HepG2 (cell line): ENCODE data around the gene VMO1. TPM values are rescaled to one million over a fixed set of nuclear protein-coding genes. Genes with fewer than 3 reads are reported as not detected.

Source experiments
- HNF4A ChIP-seq: sonication (generic); formaldehyde crosslinking; IDR thresholded peaks from 2 replicates; pipeline ENCODE4 v1.4.0; 2020; ENCODE audit warnings: missing genetic modification reagents
- HNRNPUL1 ChIP-seq: fragments of 200-400 bp; formaldehyde crosslinking; IDR thresholded peaks from 2 replicates; pipeline ENCODE4 v1.6.1; 2017; ENCODE audit warnings: low read depth, mild to moderate bottlenecking, low read length, moderate library complexity
- KDM2A ChIP-seq: sonication (generic); formaldehyde crosslinking; IDR thresholded peaks from 2 replicates; pipeline ENCODE4 v1.4.0; 2020; ENCODE audit warnings: low read depth, missing genetic modification reagents, borderline replicate concordance
- MED8 ChIP-seq: sonication (generic); formaldehyde crosslinking; IDR thresholded peaks from 2 replicates; pipeline ENCODE4 v1.8.1; 2023; ENCODE audit warnings: mild to moderate bottlenecking, missing genetic modification reagents; ENCODE audit not compliant: insufficient replicate concordance
- MYC ChIP-seq: sonication (generic); formaldehyde crosslinking; IDR thresholded peaks from 2 replicates; pipeline ENCODE4 v1.9.0; 2021; ENCODE audit warnings: missing genetic modification reagents, borderline replicate concordance
- NFKB2 ChIP-seq: sonication (generic); formaldehyde crosslinking; IDR thresholded peaks from 2 replicates; pipeline ENCODE4 v1.4.0; 2020; ENCODE audit warnings: missing genetic modification reagents, borderline replicate concordance
- RARA ChIP-seq: IDR thresholded peaks from 2 replicates; pipeline ENCODE4 v1.6.1; 2016; ENCODE audit warnings: missing genetic modification reagents, missing compliant biosample characterization
- RCOR2 ChIP-seq: IDR thresholded peaks from 2 replicates; pipeline ENCODE4 v1.6.1; 2016; ENCODE audit warnings: missing biosample characterization, missing genetic modification reagents
- RXRB ChIP-seq: IDR thresholded peaks from 2 replicates; pipeline ENCODE4 v1.6.1; 2016; ENCODE audit warnings: borderline replicate concordance, missing genetic modification reagents, missing compliant biosample characterization
- SP2 ChIP-seq: sonication (generic); formaldehyde crosslinking; IDR thresholded peaks from 2 replicates; pipeline ENCODE4 v1.5.1; 2020; ENCODE audit warnings: mild to moderate bottlenecking, missing genetic modification reagents
- TAF1 ChIP-seq: sonication (generic); formaldehyde crosslinking; IDR thresholded peaks from 2 replicates; pipeline ENCODE4 v1.4.0; 2020; ENCODE audit warnings: missing genetic modification reagents
- ZNF121 ChIP-seq: sonication (generic); formaldehyde crosslinking; IDR thresholded peaks from 2 replicates; pipeline ENCODE4 v1.5.0; 2020; ENCODE audit warnings: mild to moderate bottlenecking, missing genetic modification reagents
- ZNF510 ChIP-seq: sonication (generic); formaldehyde crosslinking; IDR thresholded peaks from 2 replicates; pipeline ENCODE4 v1.4.0; 2020; ENCODE audit warnings: low read depth, mild to moderate bottlenecking, missing genetic modification reagents
- ZNF652 ChIP-seq: IDR thresholded peaks from 2 replicates; pipeline ENCODE4 v1.6.1; 2016; ENCODE audit warnings: low read depth, borderline replicate concordance
- ZSCAN25 ChIP-seq: sonication (generic); formaldehyde crosslinking; IDR thresholded peaks from 2 replicates; pipeline ENCODE4 v1.8.0; 2022; ENCODE audit warnings: mild to moderate bottlenecking, missing genetic modification reagents
- polyA plus RNA-seq, 8 experiments: library from polyadenylated mRNA; depleted of rRNA in 3 of 8; stranded (reverse) in 7 of 8; unstranded in 1 of 8; fragments of >200 nt; fragmentation: Illumina TruSeq in 4 of 8; extraction: Trizol in 4 of 8; gene quantifications; 2 replicates each; pipeline versions ENCODE4 v1.2.1 to v1.2.3, GENCODE V29; 2011 to 2016; ENCODE audit warnings: low read depth in 4 of 8, missing spikeins in 1 of 8, mixed read lengths in 1 of 8; ENCODE audit not compliant: insufficient read depth in 1 of 8
- total RNA-seq, 5 experiments: library from RNA; depleted of rRNA; stranded (reverse); fragments of >200 nt; fragmentation: Illumina TruSeq; extraction: Trizol; gene quantifications; 2 replicates each; pipeline ENCODE4 v1.2.3, GENCODE V29; 2016; ENCODE audit warnings: low read depth in 1 of 5
- TF ChIP-seq, protein P1 (sequence below): sonication (generic); formaldehyde crosslinking; IDR thresholded peaks from 2 replicates; pipeline ENCODE4 v1.5.1; 2020; ENCODE audit warnings: missing genetic modification reagents, mild to moderate bottlenecking, borderline replicate concordance
- TF ChIP-seq, protein P2 (sequence below): IDR thresholded peaks from 2 replicates; pipeline ENCODE4 v1.6.1; 2016; ENCODE audit warnings: mild to moderate bottlenecking
- TF ChIP-seq, protein P3 (sequence below): sonication (generic); formaldehyde crosslinking; IDR thresholded peaks from 2 replicates; pipeline ENCODE4 v1.9.0; 2021; ENCODE audit warnings: missing genetic modification reagents, borderline replicate concordance
- TF ChIP-seq, protein P4 (sequence below): sonication (generic); formaldehyde crosslinking; IDR thresholded peaks from 2 replicates; pipeline ENCODE4 v1.4.0; 2020; ENCODE audit warnings: missing genetic modification reagents
- TF ChIP-seq, protein P5 (sequence below): sonication (generic); formaldehyde crosslinking; IDR thresholded peaks from 2 replicates; pipeline ENCODE4 v1.8.0; 2022; ENCODE audit warnings: low read depth, missing genetic modification reagents

Gene VMO1
- total and polyA plus RNA-seq, 2 of the 13 experiments (the other 11 are each of a cell fraction or from before 2014, with no cell fraction given): not detected

DNA sequence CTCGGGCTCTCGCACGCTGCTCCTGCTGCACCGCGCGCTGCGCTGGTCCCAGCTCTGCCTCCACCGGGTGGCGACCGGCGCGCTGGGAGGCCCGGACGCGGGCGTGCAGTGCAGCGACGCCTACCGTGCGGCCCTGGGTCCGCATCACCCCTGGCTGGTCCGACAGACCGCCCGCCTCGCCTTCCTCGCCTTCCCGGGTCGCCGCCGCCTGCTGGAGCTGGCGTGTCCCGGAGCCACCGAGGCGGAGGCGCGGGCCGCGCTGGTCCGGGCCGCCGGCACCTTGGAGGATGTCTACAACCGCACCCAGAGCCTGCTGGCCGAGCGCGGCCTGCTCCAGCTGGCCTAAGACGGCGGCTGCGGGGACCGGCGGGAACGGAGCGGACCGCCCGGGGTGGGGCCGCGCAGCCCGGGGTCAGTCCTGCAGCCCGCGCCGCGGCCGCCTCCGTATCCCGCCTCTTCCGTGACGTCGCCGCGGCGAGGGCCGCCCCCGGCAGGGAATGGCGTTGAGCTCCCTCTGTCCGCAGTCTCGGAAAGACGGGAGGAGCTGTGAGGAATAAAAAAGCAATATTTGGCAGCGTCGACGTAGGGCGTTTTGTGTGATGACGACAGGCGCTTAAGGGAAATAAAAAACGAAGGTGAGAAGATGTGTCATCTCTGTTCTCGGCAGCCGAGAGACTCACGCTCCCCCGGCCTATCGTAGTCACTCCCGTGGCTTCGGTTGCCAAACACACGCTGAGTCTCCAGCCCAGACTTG lies 4.0 kb upstream of the VMO1 start (continued):
- TF ChIP-seq, protein P1, sequence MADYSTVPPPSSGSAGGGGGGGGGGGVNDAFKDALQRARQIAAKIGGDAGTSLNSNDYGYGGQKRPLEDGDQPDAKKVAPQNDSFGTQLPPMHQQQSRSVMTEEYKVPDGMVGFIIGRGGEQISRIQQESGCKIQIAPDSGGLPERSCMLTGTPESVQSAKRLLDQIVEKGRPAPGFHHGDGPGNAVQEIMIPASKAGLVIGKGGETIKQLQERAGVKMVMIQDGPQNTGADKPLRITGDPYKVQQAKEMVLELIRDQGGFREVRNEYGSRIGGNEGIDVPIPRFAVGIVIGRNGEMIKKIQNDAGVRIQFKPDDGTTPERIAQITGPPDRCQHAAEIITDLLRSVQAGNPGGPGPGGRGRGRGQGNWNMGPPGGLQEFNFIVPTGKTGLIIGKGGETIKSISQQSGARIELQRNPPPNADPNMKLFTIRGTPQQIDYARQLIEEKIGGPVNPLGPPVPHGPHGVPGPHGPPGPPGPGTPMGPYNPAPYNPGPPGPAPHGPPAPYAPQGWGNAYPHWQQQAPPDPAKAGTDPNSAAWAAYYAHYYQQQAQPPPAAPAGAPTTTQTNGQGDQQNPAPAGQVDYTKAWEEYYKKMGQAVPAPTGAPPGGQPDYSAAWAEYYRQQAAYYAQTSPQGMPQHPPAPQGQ (CRISPR knock-in tag): no peak
- TF ChIP-seq, protein P2, sequence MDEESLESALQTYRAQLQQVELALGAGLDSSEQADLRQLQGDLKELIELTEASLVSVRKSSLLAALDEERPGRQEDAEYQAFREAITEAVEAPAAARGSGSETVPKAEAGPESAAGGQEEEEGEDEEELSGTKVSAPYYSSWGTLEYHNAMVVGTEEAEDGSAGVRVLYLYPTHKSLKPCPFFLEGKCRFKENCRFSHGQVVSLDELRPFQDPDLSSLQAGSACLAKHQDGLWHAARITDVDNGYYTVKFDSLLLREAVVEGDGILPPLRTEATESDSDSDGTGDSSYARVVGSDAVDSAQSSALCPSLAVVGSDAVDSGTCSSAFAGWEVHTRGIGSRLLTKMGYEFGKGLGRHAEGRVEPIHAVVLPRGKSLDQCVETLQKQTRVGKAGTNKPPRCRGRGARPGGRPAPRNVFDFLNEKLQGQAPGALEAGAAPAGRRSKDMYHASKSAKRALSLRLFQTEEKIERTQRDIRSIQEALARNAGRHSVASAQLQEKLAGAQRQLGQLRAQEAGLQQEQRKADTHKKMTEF (CRISPR knock-in tag): peak; percentile 55; the same call in 1 of the 2 replicates
- TF ChIP-seq RXRB (0 out of 2 replicates have a peak, but pooled peaks have one; percentile 20), NFKB2 (CRISPR knock-in tag) (no peak), MYC (CRISPR knock-in tag) (peak; percentile 77), ZSCAN25 (CRISPR knock-in tag) (peak; percentile 50; the same call in 1 of the 2 replicates), MED8 (CRISPR knock-in tag) (peak; percentile 6), KDM2A (CRISPR knock-in tag) (peak; percentile 69; the same call in 1 of the 2 replicates), RCOR2 (no peak), ZNF121 (peak; percentile 28), HNRNPUL1 (peak; percentile 22; the same call in 1 of the 2 replicates), ZNF652 (CRISPR knock-in tag) (no peak), TAF1 (CRISPR knock-in tag) (peak; percentile 69), SP2 (CRISPR knock-in tag) (peak; percentile 60; the same call in 1 of the 2 replicates), ZNF510 (CRISPR knock-in tag) (no peak), HNF4A (CRISPR knock-in tag) (peak; percentile 27; the same call in 1 of the 2 replicates), RARA (CRISPR knock-in tag) (peak; percentile 24; the same call in 1 of the 2 replicates)
- TF ChIP-seq, protein P3, sequence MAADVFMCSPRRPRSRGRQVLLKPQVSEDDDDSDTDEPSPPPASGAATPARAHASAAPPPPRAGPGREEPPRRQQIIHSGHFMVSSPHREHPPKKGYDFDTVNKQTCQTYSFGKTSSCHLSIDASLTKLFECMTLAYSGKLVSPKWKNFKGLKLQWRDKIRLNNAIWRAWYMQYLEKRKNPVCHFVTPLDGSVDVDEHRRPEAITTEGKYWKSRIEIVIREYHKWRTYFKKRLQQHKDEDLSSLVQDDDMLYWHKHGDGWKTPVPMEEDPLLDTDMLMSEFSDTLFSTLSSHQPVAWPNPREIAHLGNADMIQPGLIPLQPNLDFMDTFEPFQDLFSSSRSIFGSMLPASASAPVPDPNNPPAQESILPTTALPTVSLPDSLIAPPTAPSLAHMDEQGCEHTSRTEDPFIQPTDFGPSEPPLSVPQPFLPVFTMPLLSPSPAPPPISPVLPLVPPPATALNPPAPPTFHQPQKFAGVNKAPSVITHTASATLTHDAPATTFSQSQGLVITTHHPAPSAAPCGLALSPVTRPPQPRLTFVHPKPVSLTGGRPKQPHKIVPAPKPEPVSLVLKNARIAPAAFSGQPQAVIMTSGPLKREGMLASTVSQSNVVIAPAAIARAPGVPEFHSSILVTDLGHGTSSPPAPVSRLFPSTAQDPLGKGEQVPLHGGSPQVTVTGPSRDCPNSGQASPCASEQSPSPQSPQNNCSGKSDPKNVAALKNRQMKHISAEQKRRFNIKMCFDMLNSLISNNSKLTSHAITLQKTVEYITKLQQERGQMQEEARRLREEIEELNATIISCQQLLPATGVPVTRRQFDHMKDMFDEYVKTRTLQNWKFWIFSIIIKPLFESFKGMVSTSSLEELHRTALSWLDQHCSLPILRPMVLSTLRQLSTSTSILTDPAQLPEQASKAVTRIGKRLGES (CRISPR knock-in tag): peak; percentile 36; the same call in 1 of the 2 replicates
- TF ChIP-seq, protein P4, sequence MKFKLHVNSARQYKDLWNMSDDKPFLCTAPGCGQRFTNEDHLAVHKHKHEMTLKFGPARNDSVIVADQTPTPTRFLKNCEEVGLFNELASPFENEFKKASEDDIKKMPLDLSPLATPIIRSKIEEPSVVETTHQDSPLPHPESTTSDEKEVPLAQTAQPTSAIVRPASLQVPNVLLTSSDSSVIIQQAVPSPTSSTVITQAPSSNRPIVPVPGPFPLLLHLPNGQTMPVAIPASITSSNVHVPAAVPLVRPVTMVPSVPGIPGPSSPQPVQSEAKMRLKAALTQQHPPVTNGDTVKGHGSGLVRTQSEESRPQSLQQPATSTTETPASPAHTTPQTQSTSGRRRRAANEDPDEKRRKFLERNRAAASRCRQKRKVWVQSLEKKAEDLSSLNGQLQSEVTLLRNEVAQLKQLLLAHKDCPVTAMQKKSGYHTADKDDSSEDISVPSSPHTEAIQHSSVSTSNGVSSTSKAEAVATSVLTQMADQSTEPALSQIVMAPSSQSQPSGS (CRISPR knock-in tag): 0 out of 2 replicates have a peak, but pooled peaks have one; percentile 43
- TF ChIP-seq, protein P5, sequence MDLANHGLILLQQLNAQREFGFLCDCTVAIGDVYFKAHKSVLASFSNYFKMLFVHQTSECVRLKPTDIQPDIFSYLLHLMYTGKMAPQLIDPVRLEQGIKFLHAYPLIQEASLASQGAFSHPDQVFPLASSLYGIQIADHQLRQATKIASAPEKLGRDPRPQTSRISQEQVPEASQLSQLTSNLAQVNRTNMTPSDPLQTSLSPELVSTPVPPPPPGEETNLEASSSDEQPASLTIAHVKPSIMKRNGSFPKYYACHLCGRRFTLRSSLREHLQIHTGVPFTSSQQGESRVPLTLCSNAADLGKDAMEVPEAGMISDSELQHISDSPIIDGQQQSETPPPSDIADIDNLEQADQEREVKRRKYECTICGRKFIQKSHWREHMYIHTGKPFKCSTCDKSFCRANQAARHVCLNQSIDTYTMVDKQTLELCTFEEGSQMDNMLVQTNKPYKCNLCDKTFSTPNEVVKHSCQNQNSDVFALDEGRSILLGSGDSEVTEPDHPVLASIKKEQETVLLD (CRISPR knock-in tag): peak; percentile 94
